ENCODE results near the gene FBXW2. TPM values are rescaled to one million over a fixed set of nuclear protein-coding genes. Genes with fewer than 3 reads are reported as not detected.

FBXW2 gene
- total RNA-seq, 6 experiments from 2014 or later: 61.5 to 73.9 (median 67.7) TPM

- no peaks in the 10 kb centered on the region for H3K9me3 Mint-ChIP-seq
- H3K27ac Mint-ChIP-seq: no peak overlapping the region
- H3K36me3 Mint-ChIP-seq (ENCODE audit: low read depth): peaks cover 39% of the 10 kb centered on the region
- no peak overlapping the region for H3K4me3 Mint-ChIP-seq
- peaks cover 1% of the 10 kb centered on the region for H3K27me3 Mint-ChIP-seq (ENCODE audit: insufficient read depth)
- peaks cover 13% of the 10 kb centered on the region for H3K4me1 Mint-ChIP-seq (ENCODE audit: low read depth)
- no peak for DNase-seq
- TF ChIP-seq, protein P1, sequence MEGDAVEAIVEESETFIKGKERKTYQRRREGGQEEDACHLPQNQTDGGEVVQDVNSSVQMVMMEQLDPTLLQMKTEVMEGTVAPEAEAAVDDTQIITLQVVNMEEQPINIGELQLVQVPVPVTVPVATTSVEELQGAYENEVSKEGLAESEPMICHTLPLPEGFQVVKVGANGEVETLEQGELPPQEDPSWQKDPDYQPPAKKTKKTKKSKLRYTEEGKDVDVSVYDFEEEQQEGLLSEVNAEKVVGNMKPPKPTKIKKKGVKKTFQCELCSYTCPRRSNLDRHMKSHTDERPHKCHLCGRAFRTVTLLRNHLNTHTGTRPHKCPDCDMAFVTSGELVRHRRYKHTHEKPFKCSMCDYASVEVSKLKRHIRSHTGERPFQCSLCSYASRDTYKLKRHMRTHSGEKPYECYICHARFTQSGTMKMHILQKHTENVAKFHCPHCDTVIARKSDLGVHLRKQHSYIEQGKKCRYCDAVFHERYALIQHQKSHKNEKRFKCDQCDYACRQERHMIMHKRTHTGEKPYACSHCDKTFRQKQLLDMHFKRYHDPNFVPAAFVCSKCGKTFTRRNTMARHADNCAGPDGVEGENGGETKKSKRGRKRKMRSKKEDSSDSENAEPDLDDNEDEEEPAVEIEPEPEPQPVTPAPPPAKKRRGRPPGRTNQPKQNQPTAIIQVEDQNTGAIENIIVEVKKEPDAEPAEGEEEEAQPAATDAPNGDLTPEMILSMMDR (IDR thresholded peaks at IDR 0.05): no peak
Measured at GRCh38 chr9:120770931-120771330, 22.3 kb downstream of the FBXW2 start.

GRCh38 chr9:120768886-120769285 lies 24.3 kb downstream of the FBXW2 start:
- peaks cover 1% of the 10 kb centered on the region for H3K27me3 Mint-ChIP-seq (ENCODE audit: insufficient read depth)
- H3K9me3 Mint-ChIP-seq: no peaks in the 10 kb centered on the region
- H3K36me3 Mint-ChIP-seq (ENCODE audit: low read depth): peaks cover 23% of the 10 kb centered on the region
- no peak overlapping the region for H3K27ac Mint-ChIP-seq
- no peak for DNase-seq
- H3K4me1 Mint-ChIP-seq (ENCODE audit: low read depth): peaks cover 13% of the 10 kb centered on the region
- H3K4me3 Mint-ChIP-seq: no peak overlapping the region
- TF ChIP-seq, protein P1 (IDR thresholded peaks at IDR 0.05): no peak

DNA sequence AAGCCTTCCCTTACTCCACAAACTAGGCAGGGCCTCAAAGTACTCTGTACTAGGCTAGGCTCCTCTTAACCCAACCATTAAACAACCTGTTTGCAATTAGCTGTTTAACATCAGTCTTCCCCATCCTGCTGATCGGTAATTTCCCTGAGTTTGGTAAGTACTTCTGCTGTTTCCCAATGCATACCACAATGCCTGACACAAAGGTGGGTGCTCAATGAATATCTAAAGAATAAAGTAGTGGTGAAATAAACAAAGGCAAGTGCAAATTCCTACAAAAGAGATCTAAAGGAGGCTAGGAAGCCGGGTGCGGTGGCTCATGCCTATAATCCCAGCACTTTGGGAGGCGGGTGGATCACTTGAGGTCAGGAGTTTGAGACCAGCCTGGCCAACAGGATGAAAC lies 25.0 kb downstream of the FBXW2 start:
- Mint-ChIP-seq H3K4me1 (ENCODE audit: low read depth) (peaks cover 13% of the 10 kb centered on the region), H3K9me3 (no peaks in the 10 kb centered on the region), H3K27ac (0 out of 2 replicates have a peak overlapping the region, but pooled peaks have one; percentile 8), H3K4me3 (no peak overlapping the region), H3K36me3 (ENCODE audit: low read depth) (peaks cover 23% of the 10 kb centered on the region), H3K27me3 (ENCODE audit: insufficient read depth) (peaks cover 1% of the 10 kb centered on the region)
- DNase-seq: no peak
- TF ChIP-seq, protein P1 (IDR thresholded peaks at IDR 0.05): no peak

DNA sequence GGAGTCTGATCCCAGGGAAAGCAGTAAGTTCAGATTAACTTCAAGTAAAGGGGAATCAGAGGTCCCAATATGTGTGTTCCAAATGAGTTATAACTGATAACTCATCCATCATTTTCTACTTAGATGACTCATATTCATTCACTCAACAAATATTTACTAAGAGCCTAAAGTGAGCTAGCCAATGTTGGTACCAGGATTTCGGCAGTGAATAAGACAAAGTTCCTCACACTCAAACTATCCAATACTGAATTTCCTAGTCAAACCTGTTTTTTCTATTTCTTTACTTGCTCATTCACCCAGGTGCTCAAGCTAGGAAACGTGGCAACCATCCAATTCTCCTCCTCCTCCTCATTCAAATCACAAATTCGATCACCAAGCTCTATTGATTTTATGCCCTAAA lies 25.8 kb downstream of the FBXW2 start:
- no peak for DNase-seq
- H3K4me3 Mint-ChIP-seq: no peak overlapping the region
- H3K9me3 Mint-ChIP-seq: no peaks in the 10 kb centered on the region
- peaks cover 13% of the 10 kb centered on the region for H3K4me1 Mint-ChIP-seq (ENCODE audit: low read depth)
- H3K27me3 Mint-ChIP-seq (ENCODE audit: insufficient read depth): peaks cover 1% of the 10 kb centered on the region
- no peak overlapping the region for H3K27ac Mint-ChIP-seq
- TF ChIP-seq, protein P1 (IDR thresholded peaks at IDR 0.05): no peak
- peaks cover 23% of the 10 kb centered on the region for H3K36me3 Mint-ChIP-seq (ENCODE audit: low read depth)

- TF ChIP-seq, protein P1 (IDR thresholded peaks at IDR 0.05): no peak
- Mint-ChIP-seq H3K4me1 (ENCODE audit: low read depth) (peaks cover 18% of the 10 kb centered on the region), H3K36me3 (ENCODE audit: low read depth) (peaks cover 18% of the 10 kb centered on the region), H3K9me3 (no peaks in the 10 kb centered on the region), H3K27me3 (ENCODE audit: insufficient read depth) (peaks cover 1% of the 10 kb centered on the region), H3K4me3 (no peak overlapping the region), H3K27ac (no peak overlapping the region)
- no peak for DNase-seq
Measured at GRCh38 chr9:120765910-120766425, 27.2 kb downstream of the FBXW2 start.

DNA sequence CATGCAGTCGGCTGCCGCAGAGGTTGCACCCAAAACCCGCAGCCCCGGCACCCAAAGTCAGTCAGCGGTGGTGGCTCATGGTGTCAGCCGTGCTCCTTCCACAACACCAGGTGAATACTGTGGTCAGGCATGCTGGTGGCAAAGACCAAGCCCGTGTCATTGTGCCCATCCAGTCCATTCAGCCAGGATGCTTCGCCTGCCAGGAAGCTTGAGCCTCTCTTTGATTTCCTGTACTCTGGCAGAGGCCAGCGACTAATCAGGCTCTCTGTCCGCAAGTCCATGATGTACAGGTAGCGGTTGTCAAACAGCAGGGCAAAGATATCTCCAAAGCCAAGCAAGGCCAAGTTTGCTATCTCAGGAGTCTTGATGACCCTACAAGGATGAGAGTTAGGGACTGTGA lies 28.7 kb downstream of the FBXW2 start:
- peaks cover 23% of the 10 kb centered on the region for H3K4me1 Mint-ChIP-seq (ENCODE audit: low read depth)
- no peaks in the 10 kb centered on the region for H3K9me3 Mint-ChIP-seq
- no peak overlapping the region for H3K27ac Mint-ChIP-seq
- H3K4me3 Mint-ChIP-seq: no peak overlapping the region
- TF ChIP-seq, protein P1 (IDR thresholded peaks at IDR 0.05): no peak
- peaks cover 1% of the 10 kb centered on the region for H3K27me3 Mint-ChIP-seq (ENCODE audit: insufficient read depth)
- DNase-seq: no peak
- peaks cover 18% of the 10 kb centered on the region for H3K36me3 Mint-ChIP-seq (ENCODE audit: low read depth)
